GM23338 (cell line): ENCODE data around the gene PTAFR. TPM values are rescaled to one million over a fixed set of nuclear protein-coding genes. Genes with fewer than 3 reads are reported as not detected.

Source experiments
- ATAC-seq: fragments of 200-7000 bp; cut with Tn5 transposase; 3 replicates; pipeline ENCODE4 v1.9.1; 2020
- DNase-seq: peaks from one replicate; pipeline ENCODE4 v3.0.0-alpha.2; 2015; ENCODE audit warnings: low spot score
- H2AFZ ChIP-seq: fragments of 200-600 bp; sonication (generic); 2 replicates; pipeline ENCODE4 v1.8.0; 2016; ENCODE audit warnings: antibody characterized with exemption, mild to moderate bottlenecking, moderate library complexity
- H3F3A ChIP-seq: fragments of 200-600 bp; sonication (generic); replicated peaks from 2 replicates; pipeline ENCODE4 v1.8.0; 2017; ENCODE audit warnings: antibody characterized with exemption, mixed run types, low read depth
- H3K27ac ChIP-seq: fragments of 200-600 bp; sonication (generic); 2 replicates; pipeline ENCODE4 v1.6.1; 2016; ENCODE audit warnings: low read depth
- H3K27me3 ChIP-seq: fragments of 200-600 bp; sonication (generic); 2 replicates; pipeline ENCODE4 v1.8.0; 2016; ENCODE audit warnings: mild to moderate bottlenecking, mixed run types, moderate library complexity; ENCODE audit not compliant: insufficient read depth
- H3K36me3 ChIP-seq: fragments of 200-600 bp; sonication (generic); 2 replicates; pipeline ENCODE4 v1.8.0; 2016; ENCODE audit warnings: mild to moderate bottlenecking; ENCODE audit not compliant: insufficient read depth
- H3K4me1 ChIP-seq: fragments of 200-600 bp; sonication (generic); 2 replicates; pipeline ENCODE4 v1.8.0; 2016; ENCODE audit warnings: mild to moderate bottlenecking, moderate library complexity; ENCODE audit not compliant: insufficient read depth
- H3K4me2 ChIP-seq: fragments of 200-600 bp; sonication (generic); 2 replicates; pipeline ENCODE4 v1.7.1; 2017; ENCODE audit warnings: mixed run types
- H3K4me3 ChIP-seq: fragments of 200-600 bp; sonication (generic); 2 replicates; pipeline ENCODE4 v1.6.1; 2016; ENCODE audit warnings: mixed run types
- H3K79me2 ChIP-seq: fragments of 200-600 bp; sonication (generic); replicated peaks from 2 replicates; pipeline ENCODE4 v1.8.0; 2017; ENCODE audit warnings: mild to moderate bottlenecking; ENCODE audit not compliant: insufficient read depth
- H3K9me2 ChIP-seq: fragments of 200-600 bp; sonication (generic); 2 replicates; pipeline ENCODE4 v1.8.0; 2017; ENCODE audit not compliant: insufficient read depth
- H4K20me1 ChIP-seq: fragments of 200-600 bp; sonication (generic); replicated peaks from 2 replicates; pipeline ENCODE4 v1.8.0; 2017; ENCODE audit warnings: mild to moderate bottlenecking; ENCODE audit not compliant: insufficient read depth
- H3K27ac Mint-ChIP-seq: 2 replicates; pipeline ENCODE4 v1.8.0; 2020; ENCODE audit warnings: inconsistent platforms, mild to moderate bottlenecking, moderate library complexity, mixed read lengths
- H3K27me3 Mint-ChIP-seq: 3 replicates; pipeline ENCODE4 v1.8.0; 2022; ENCODE audit warnings: low read depth, mild to moderate bottlenecking, moderate library complexity, mixed read lengths, inconsistent platforms; ENCODE audit not compliant: insufficient read depth, poor library complexity
- H3K36me3 Mint-ChIP-seq: 3 replicates; pipeline ENCODE4 v1.8.0; 2021; ENCODE audit warnings: low read depth, mild to moderate bottlenecking, inconsistent platforms, moderate library complexity, mixed read lengths
- H3K4me1 Mint-ChIP-seq: 3 replicates; pipeline ENCODE4 v1.8.0; 2020; ENCODE audit warnings: mild to moderate bottlenecking, inconsistent platforms, mixed read lengths
- H3K4me3 Mint-ChIP-seq: 3 replicates; pipeline ENCODE4 v1.8.0; 2021; ENCODE audit warnings: moderate library complexity, mild to moderate bottlenecking, inconsistent platforms, mixed read lengths
- H3K9me3 Mint-ChIP-seq: 3 replicates; pipeline ENCODE4 v1.8.0; 2020; ENCODE audit warnings: moderate library complexity, mild to moderate bottlenecking, inconsistent platforms, mixed read lengths
- CREB1 ChIP-seq: fragments of 250-450 bp; sonication (Bioruptor Pico); IDR thresholded peaks from 2 replicates; pipeline ENCODE4 v1.5.0; 2020; ENCODE audit warnings: low read depth, mild to moderate bottlenecking, moderate library complexity
- EZH2 ChIP-seq: fragments of 200-600 bp; sonication (generic); IDR thresholded peaks from one replicate; pipeline ENCODE4 v1.8.0; 2017; ENCODE audit warnings: antibody characterized with exemption, mild to moderate bottlenecking, low read depth; ENCODE audit not compliant: unreplicated experiment
- EZH2phosphoT487 ChIP-seq: fragments of 200-600 bp; sonication (generic); IDR thresholded peaks from one replicate; pipeline ENCODE4 v1.8.1; 2018; ENCODE audit warnings: antibody characterized with exemption; ENCODE audit not compliant: unreplicated experiment
- JUNB ChIP-seq: IDR thresholded peaks from one replicate; pipeline ENCODE4 v1.6.1; 2016; ENCODE audit warnings: antibody characterized with exemption; ENCODE audit not compliant: unreplicated experiment
- NANOG ChIP-seq: IDR thresholded peaks from 2 replicates; pipeline ENCODE4 v1.6.1; 2016; ENCODE audit warnings: antibody characterized with exemption, borderline replicate concordance
- POLR2AphosphoS5 ChIP-seq: IDR thresholded peaks from 2 replicates; pipeline ENCODE4 v1.6.1; 2016; ENCODE audit warnings: antibody characterized with exemption, low read depth
- STAT1 ChIP-seq: IDR thresholded peaks from one replicate; pipeline ENCODE4 v1.6.1; 2016; ENCODE audit warnings: antibody characterized with exemption; ENCODE audit not compliant: unreplicated experiment
- ZNF114 ChIP-seq: fragments of 250-450 bp; sonication (Bioruptor Pico); IDR thresholded peaks from 2 replicates; pipeline ENCODE4 v1.5.0; 2020; ENCODE audit warnings: mild to moderate bottlenecking, moderate library complexity
- ZNF331 ChIP-seq: fragments of 250-450 bp; sonication (Bioruptor Pico); IDR thresholded peaks from 2 replicates; pipeline ENCODE4 v1.5.0; 2020; ENCODE audit warnings: low read depth, mild to moderate bottlenecking, moderate library complexity
- ZNF462 ChIP-seq: fragments of 250-450 bp; sonication (Bioruptor Pico); IDR thresholded peaks from 2 replicates; pipeline ENCODE4 v1.5.0; 2020; ENCODE audit warnings: mild to moderate bottlenecking, moderate library complexity
- polyA plus RNA-seq: library from polyadenylated mRNA; unstranded; fragments of >200 nt; fragmentation: Nextera tagmentation; extraction: Ambion mirVana; gene quantifications from 2 replicates; pipeline ENCODE4 v1.2.1, GENCODE V29; 2016
- total RNA-seq: library from RNA; depleted of rRNA; stranded (reverse); fragments of >200 nt; shearing (Covaris generic); gene quantifications from 2 replicates; pipeline ENCODE4 v1.2.3, GENCODE V29; 2014
- TF ChIP-seq, protein P1 (sequence below): IDR thresholded peaks from one replicate; pipeline ENCODE4 v1.6.1; 2018; ENCODE audit warnings: antibody characterized with exemption; ENCODE audit not compliant: unreplicated experiment
- TF ChIP-seq, protein P2 (sequence below), 2 experiments: fragments of 200-600 bp in 1 of 2; sonication (generic) in 1 of 2; conservative IDR thresholded peaks; 2 replicates each; pipeline versions ENCODE4 v1.5.1 to v1.6.1; 2016 to 2017; ENCODE audit warnings: antibody characterized with exemption in 2 of 2, low read depth in 2 of 2, mild to moderate bottlenecking in 2 of 2, moderate library complexity in 1 of 2
- TF ChIP-seq, protein P3 (sequence below): IDR thresholded peaks from 2 replicates; pipeline ENCODE4 v1.6.1; 2016; ENCODE audit warnings: antibody characterized with exemption

Gene PTAFR
- total and polyA plus RNA-seq, 2 experiments from 2014 or later = 0.29 to 0.76 TPM

DNA sequence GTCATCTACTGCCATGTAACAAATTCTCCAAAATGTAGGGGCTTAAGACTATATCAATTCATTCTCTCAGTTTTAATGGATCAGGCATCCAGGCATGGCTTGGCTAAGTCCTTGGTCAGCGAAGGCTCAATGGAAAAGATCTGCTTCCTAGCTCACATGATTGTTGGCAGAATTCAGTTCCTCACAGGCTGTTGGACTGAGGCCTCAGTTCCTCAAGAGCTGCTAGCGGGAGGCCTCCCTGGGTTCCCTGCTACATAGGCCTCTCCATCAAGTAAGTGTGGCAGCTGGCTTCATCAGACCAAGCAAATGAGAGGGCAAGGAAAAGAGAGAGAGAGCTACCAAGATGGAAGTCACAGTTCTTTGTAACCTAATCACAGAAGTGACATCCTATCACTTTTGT is 68.5 kb downstream of the PTAFR start:
- H3F3A ChIP-seq = no peaks in the 10 kb centered on the region; the same call in 1 of the 2 replicates
- H3K9me2 ChIP-seq = 0 out of 2 replicates have a peak, but pooled peaks cover 9% of the 10 kb centered on the region
- H3K79me2 ChIP-seq = no peaks in the 10 kb centered on the region
- Mint-ChIP-seq H3K4me1 (peaks cover 16% of the 10 kb centered on the region), H3K9me3 (no peaks in the 10 kb centered on the region), H3K27me3 (no peaks in the 10 kb centered on the region), H3K27ac (no peak overlapping the region), H3K4me3 (no peak overlapping the region), H3K36me3 (no peaks in the 10 kb centered on the region)
- ATAC-seq = no peak
- TF ChIP-seq EZH2 (no peak), STAT1 (no peak), ZNF462 (no peak), EZH2phosphoT487 (no peak), NANOG (no peak), POLR2AphosphoS5 (no peak), JUNB (no peak), ZNF331 (CRISPR knock-in tag) (no peak), CREB1 (no peak), ZNF114 (CRISPR knock-in tag) (no peak)
- TF ChIP-seq, protein P1, sequence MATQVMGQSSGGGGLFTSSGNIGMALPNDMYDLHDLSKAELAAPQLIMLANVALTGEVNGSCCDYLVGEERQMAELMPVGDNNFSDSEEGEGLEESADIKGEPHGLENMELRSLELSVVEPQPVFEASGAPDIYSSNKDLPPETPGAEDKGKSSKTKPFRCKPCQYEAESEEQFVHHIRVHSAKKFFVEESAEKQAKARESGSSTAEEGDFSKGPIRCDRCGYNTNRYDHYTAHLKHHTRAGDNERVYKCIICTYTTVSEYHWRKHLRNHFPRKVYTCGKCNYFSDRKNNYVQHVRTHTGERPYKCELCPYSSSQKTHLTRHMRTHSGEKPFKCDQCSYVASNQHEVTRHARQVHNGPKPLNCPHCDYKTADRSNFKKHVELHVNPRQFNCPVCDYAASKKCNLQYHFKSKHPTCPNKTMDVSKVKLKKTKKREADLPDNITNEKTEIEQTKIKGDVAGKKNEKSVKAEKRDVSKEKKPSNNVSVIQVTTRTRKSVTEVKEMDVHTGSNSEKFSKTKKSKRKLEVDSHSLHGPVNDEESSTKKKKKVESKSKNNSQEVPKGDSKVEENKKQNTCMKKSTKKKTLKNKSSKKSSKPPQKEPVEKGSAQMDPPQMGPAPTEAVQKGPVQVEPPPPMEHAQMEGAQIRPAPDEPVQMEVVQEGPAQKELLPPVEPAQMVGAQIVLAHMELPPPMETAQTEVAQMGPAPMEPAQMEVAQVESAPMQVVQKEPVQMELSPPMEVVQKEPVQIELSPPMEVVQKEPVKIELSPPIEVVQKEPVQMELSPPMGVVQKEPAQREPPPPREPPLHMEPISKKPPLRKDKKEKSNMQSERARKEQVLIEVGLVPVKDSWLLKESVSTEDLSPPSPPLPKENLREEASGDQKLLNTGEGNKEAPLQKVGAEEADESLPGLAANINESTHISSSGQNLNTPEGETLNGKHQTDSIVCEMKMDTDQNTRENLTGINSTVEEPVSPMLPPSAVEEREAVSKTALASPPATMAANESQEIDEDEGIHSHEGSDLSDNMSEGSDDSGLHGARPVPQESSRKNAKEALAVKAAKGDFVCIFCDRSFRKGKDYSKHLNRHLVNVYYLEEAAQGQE = no peak
- TF ChIP-seq, protein P2, sequence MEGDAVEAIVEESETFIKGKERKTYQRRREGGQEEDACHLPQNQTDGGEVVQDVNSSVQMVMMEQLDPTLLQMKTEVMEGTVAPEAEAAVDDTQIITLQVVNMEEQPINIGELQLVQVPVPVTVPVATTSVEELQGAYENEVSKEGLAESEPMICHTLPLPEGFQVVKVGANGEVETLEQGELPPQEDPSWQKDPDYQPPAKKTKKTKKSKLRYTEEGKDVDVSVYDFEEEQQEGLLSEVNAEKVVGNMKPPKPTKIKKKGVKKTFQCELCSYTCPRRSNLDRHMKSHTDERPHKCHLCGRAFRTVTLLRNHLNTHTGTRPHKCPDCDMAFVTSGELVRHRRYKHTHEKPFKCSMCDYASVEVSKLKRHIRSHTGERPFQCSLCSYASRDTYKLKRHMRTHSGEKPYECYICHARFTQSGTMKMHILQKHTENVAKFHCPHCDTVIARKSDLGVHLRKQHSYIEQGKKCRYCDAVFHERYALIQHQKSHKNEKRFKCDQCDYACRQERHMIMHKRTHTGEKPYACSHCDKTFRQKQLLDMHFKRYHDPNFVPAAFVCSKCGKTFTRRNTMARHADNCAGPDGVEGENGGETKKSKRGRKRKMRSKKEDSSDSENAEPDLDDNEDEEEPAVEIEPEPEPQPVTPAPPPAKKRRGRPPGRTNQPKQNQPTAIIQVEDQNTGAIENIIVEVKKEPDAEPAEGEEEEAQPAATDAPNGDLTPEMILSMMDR (conservative IDR thresholded peaks at IDR 0.05; ENCODE audit: low read depth in 2 of 2) = no peak
- TF ChIP-seq, protein P3, sequence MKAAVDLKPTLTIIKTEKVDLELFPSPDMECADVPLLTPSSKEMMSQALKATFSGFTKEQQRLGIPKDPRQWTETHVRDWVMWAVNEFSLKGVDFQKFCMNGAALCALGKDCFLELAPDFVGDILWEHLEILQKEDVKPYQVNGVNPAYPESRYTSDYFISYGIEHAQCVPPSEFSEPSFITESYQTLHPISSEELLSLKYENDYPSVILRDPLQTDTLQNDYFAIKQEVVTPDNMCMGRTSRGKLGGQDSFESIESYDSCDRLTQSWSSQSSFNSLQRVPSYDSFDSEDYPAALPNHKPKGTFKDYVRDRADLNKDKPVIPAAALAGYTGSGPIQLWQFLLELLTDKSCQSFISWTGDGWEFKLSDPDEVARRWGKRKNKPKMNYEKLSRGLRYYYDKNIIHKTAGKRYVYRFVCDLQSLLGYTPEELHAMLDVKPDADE = no peak
- no peak overlapping the region for H3K4me3 ChIP-seq
- DNase-seq = no peak
- no peak overlapping the region; the same call in 1 of the 2 replicates for H2AFZ ChIP-seq
- H4K20me1 ChIP-seq = no peaks in the 10 kb centered on the region
- H3K4me1 ChIP-seq = no peaks in the 10 kb centered on the region; the same call in 1 of the 2 replicates
- H3K4me2 ChIP-seq = no peak overlapping the region
- no peak overlapping the region for H3K27ac ChIP-seq
- H3K27me3 ChIP-seq = no peaks in the 10 kb centered on the region
- no peaks in the 10 kb centered on the region for H3K36me3 ChIP-seq
